Glutamatergic neuron (in vitro differentiated cells): ENCODE results near the gene RASGRF1. TPM values are rescaled to one million over a fixed set of nuclear protein-coding genes. Genes with fewer than 3 reads are reported as not detected.
"Not testable (repeated sequence)": the region's sequence is repeated elsewhere in the genome, so short reads cannot be mapped to it uniquely, and the experiment has no call there.

Experiments
- DNase-seq: peaks from one replicate; pipeline ENCODE4 v3.0.0; 2022
- H3K27ac Mint-ChIP-seq: one replicate; pipeline ENCODE4 v1.8.0; 2020; ENCODE audit warnings: mild to moderate bottlenecking, mixed read lengths, inconsistent platforms; ENCODE audit not compliant: unreplicated experiment
- H3K27me3 Mint-ChIP-seq: one replicate; pipeline ENCODE4 v1.8.0; 2020; ENCODE audit warnings: mild to moderate bottlenecking, moderate library complexity, mixed read lengths, inconsistent platforms; ENCODE audit not compliant: unreplicated experiment
- H3K36me3 Mint-ChIP-seq: one replicate; pipeline ENCODE4 v1.8.0; 2020; ENCODE audit warnings: mild to moderate bottlenecking, mixed read lengths, inconsistent platforms; ENCODE audit not compliant: unreplicated experiment
- H3K4me1 Mint-ChIP-seq: one replicate; pipeline ENCODE4 v1.8.0; 2020; ENCODE audit warnings: mild to moderate bottlenecking, low read depth, mixed read lengths, inconsistent platforms; ENCODE audit not compliant: unreplicated experiment
- H3K4me3 Mint-ChIP-seq: one replicate; pipeline ENCODE4 v1.8.0; 2020; ENCODE audit warnings: mild to moderate bottlenecking, mixed read lengths, inconsistent platforms; ENCODE audit not compliant: unreplicated experiment
- H3K9me3 Mint-ChIP-seq: one replicate; pipeline ENCODE4 v1.8.0; 2020; ENCODE audit warnings: mild to moderate bottlenecking, moderate library complexity, mixed read lengths, inconsistent platforms; ENCODE audit not compliant: unreplicated experiment
- total RNA-seq: library from RNA; stranded (reverse); fragmentation: NEBNext Ultra II Directional; extraction: Animal tissue kit (Norgen Biotek cat#: 25700); gene quantifications from one replicate; pipeline ENCODE4 v1.2.1, GENCODE V29; 2021; ENCODE audit not compliant: unreplicated experiment
- TF ChIP-seq, protein P1 (sequence below): fragments of 200-600 bp; sonication (generic); IDR thresholded peaks from one replicate; pipeline ENCODE4 v1.5.0; 2021; ENCODE audit not compliant: partially characterized antibody, unreplicated experiment

Gene RASGRF1
- total RNA-seq, 1 donor from 2014 or later: 0.32 TPM

GRCh38 chr15:78995921-78996893, 94.4 kb downstream of the RASGRF1 start:
- DNase-seq: no peak
- H3K4me1 Mint-ChIP-seq: peaks cover 5% of the 10 kb centered on the region
- H3K27me3 Mint-ChIP-seq: peaks cover 8% of the 10 kb centered on the region
- peaks cover 3% of the 10 kb centered on the region for H3K9me3 Mint-ChIP-seq
- no peak overlapping the region for H3K27ac Mint-ChIP-seq
- TF ChIP-seq, protein P1, sequence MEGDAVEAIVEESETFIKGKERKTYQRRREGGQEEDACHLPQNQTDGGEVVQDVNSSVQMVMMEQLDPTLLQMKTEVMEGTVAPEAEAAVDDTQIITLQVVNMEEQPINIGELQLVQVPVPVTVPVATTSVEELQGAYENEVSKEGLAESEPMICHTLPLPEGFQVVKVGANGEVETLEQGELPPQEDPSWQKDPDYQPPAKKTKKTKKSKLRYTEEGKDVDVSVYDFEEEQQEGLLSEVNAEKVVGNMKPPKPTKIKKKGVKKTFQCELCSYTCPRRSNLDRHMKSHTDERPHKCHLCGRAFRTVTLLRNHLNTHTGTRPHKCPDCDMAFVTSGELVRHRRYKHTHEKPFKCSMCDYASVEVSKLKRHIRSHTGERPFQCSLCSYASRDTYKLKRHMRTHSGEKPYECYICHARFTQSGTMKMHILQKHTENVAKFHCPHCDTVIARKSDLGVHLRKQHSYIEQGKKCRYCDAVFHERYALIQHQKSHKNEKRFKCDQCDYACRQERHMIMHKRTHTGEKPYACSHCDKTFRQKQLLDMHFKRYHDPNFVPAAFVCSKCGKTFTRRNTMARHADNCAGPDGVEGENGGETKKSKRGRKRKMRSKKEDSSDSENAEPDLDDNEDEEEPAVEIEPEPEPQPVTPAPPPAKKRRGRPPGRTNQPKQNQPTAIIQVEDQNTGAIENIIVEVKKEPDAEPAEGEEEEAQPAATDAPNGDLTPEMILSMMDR: no peak
- H3K4me3 Mint-ChIP-seq: no peak overlapping the region
- no peaks in the 10 kb centered on the region for H3K36me3 Mint-ChIP-seq

DNA sequence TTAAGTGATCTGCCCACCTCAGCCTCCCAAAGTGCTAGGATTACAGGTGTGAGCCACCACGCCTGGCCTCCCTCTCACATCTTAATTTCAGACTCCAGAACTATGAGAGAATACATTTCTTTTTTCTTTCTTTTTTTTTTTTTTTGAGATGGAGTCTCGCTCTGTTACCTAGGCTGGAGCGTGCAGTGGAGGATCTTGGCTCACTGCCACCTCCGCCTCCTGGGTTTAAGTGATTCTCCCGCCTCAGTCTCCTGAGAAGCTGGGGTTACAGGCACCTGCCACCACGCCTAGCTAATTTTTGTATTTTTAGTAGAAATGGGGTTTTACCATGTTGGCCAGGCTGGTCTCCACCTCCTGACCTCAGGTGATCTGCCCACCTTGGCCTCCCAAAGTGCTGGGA, 95.4 kb downstream of the RASGRF1 start:
- DNase-seq, H3K36me3 Mint-ChIP-seq, H3K27me3 Mint-ChIP-seq, H3K9me3 Mint-ChIP-seq, H3K4me1 Mint-ChIP-seq, H3K27ac Mint-ChIP-seq, H3K4me3 Mint-ChIP-seq: not testable (repeated sequence)

DNA sequence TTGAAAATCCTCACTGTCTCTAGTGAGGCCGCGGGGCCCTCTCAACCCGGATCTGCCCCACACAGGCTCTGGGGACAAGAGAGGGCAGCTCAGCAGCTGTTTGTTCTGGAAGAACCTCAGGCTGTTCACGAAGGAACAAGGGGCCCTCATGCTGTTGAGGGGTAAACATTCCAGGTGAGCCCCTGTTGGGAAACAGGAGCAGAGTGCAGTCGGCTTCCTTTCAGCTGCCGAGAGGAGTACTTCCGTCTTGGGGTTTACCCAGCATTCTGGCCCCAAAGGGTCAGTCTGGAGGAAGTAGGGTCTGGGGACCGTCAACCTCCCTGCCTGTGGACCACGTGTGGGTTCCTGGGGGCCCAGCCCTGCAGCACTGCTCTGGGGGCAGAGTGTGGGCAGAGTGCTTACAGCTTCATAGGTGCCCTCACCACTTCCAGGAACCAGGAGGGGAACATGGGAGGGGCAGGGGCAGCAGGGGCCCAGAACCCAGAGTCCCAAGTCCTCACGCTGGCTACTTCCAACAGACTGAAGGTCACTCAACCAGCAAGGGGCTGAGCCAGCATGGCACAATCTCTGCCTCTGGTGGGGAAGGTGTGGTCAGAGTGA, 96.5 kb downstream of the RASGRF1 start:
- TF ChIP-seq, protein P1: no peak
- no peaks in the 10 kb centered on the region for H3K36me3 Mint-ChIP-seq
- no peaks in the 10 kb centered on the region for H3K9me3 Mint-ChIP-seq
- no peak overlapping the region for H3K4me3 Mint-ChIP-seq
- H3K27me3 Mint-ChIP-seq: peaks cover 8% of the 10 kb centered on the region
- H3K4me1 Mint-ChIP-seq: peaks cover 5% of the 10 kb centered on the region
- H3K27ac Mint-ChIP-seq: no peak overlapping the region
- no peak for DNase-seq

GRCh38 chr15:78993257-78993930, 97.2 kb downstream of the RASGRF1 start:
- TF ChIP-seq, protein P1: no peak
- Mint-ChIP-seq H3K9me3 (no peaks in the 10 kb centered on the region), H3K27me3 (peaks cover 8% of the 10 kb centered on the region), H3K4me1 (peaks cover 5% of the 10 kb centered on the region), H3K27ac (no peak overlapping the region), H3K4me3 (no peak overlapping the region), H3K36me3 (no peaks in the 10 kb centered on the region)
- DNase-seq: no peak

DNA sequence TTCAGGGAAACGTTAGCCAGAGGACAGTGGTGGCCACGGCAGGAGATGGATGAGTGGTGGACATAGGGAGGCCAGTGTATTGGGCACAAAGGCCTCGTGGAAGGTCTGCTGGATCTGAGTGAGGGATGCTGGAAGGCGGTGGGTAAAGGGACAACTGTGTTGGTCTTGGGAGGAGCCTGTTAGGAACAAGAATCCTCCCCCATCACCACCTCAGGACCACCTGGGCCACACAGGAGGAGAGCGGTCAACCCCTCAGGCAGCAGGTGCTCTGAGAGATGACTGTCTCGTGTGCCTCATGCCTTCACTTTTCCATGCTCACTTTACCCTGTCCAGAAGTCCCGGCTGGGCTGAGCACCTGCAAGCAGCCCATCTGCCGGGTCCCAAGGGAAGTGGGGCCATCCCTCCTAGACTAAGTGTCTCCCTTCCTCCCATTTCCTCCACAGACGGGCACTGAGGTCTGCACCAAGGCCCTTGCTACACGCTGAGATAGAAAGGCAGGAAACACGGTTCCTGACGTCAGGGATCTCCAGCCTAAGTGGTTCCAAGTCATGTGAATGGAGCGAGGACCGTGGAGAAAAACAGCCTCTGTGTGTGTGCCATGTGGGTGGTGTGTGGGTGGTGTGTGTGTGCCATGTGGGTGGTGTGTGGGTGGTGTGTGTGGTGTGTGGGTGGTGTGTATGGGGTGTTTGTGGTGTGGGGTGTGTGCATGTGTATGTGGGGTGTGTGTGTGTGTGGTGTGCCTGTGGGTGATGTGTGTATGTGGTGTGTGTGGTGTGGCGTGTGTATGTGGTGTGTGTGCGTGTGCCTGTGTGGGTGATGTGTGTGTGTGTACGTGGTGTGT, 97.9 kb downstream of the RASGRF1 start:
- Mint-ChIP-seq H3K36me3 (no peaks in the 10 kb centered on the region), H3K9me3 (no peaks in the 10 kb centered on the region), H3K27me3 (peaks cover 8% of the 10 kb centered on the region), H3K4me3 (no peak overlapping the region), H3K27ac (no peak overlapping the region), H3K4me1 (peaks cover 5% of the 10 kb centered on the region)
- TF ChIP-seq, protein P1: no peak
- DNase-seq: no peak
